ENCODE results near the gene PIH1D1. TPM values are rescaled to one million over a fixed set of nuclear protein-coding genes. Genes with fewer than 3 reads are reported as not detected.

Gene PIH1D1
- total RNA-seq, 6 experiments from 2014 or later: 37.4 to 57.7 (median 43.4) TPM

DNA sequence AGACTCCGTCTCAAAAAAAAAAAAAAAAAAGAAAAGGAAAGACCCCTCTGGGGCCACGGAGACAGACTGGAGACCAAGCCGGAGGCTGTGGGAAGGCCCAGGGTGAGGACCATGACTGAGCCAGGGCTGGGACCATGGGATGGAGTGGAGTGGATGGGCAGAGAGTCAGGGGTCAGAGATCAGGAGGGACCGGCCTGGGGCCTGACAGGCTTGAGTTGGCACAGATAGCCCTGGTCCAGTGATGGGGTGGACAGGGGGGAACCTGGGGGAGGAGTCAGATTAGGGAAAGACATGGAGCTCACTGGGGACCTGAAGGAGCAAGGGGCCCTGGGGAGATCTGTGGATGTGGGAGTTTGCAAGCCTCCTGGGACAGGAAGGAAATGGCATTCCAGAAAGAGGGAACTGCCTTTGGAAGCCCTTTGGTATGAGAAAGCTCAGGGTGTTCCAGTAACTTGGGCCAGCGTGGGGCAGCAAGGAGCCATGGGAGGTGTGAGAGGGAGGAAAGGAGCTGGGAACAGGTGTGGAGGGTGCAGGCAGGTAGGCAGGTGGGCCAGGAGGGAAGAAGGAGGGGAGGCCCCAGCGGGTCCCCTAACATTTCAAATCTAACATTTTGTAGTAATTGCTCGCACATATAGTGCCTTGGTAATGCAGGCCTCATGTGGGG is 29.5 kb upstream of the PIH1D1 start:
- 93% methylated on average over 2 of the region's 7 CpGs for WGBS (ENCODE audit: insufficient coverage, low coverage, low lambda C conversion rate, missing lambda C conversion rate)
- no peaks in the 10 kb centered on the region for H3K27me3 ChIP-seq
- intact Hi-C loops (cut with DNase I): no loop called here

GRCh38 chr19:49479975-49480628 is 28.5 kb upstream of the PIH1D1 start:
- TF ChIP-seq POLR2A (IDR thresholded peaks at IDR 0.05): no peak
- no peak for TF ChIP-seq CTCF (IDR thresholded peaks at IDR 0.05)
- no peaks in the 10 kb centered on the region for H3K9me3 ChIP-seq
- ATAC-seq (peak in 1 of 4 donors; percentile 28), DNase-seq (no peak)
- H3K27ac ChIP-seq: no peak overlapping the region
- no peaks in the 10 kb centered on the region for H3K4me1 ChIP-seq
- intact Hi-C loops (cut with DNase I): no loop called here
- no peaks in the 10 kb centered on the region for H3K36me3 ChIP-seq
- H3K4me3 ChIP-seq: no peak overlapping the region
- H3K27me3 ChIP-seq: no peaks in the 10 kb centered on the region
- 90% methylated on average over 4 of the region's 14 CpGs for WGBS (ENCODE audit: insufficient coverage, low coverage, low lambda C conversion rate, missing lambda C conversion rate)

More for the DNA sequence above, 29.5 kb upstream of the PIH1D1 start:
- Histone ChIP-seq H3K4me1 (no peaks in the 10 kb centered on the region), H3K36me3 (no peaks in the 10 kb centered on the region), H3K27ac (no peak overlapping the region), H3K9me3 (no peaks in the 10 kb centered on the region), H3K4me3 (no peak overlapping the region)
- DNase-seq (no peak), ATAC-seq (peak in 1 of 4 donors; percentile 23)
- TF ChIP-seq POLR2A (IDR thresholded peaks at IDR 0.05) (no peak), CTCF (IDR thresholded peaks at IDR 0.05) (no peak)

DNA sequence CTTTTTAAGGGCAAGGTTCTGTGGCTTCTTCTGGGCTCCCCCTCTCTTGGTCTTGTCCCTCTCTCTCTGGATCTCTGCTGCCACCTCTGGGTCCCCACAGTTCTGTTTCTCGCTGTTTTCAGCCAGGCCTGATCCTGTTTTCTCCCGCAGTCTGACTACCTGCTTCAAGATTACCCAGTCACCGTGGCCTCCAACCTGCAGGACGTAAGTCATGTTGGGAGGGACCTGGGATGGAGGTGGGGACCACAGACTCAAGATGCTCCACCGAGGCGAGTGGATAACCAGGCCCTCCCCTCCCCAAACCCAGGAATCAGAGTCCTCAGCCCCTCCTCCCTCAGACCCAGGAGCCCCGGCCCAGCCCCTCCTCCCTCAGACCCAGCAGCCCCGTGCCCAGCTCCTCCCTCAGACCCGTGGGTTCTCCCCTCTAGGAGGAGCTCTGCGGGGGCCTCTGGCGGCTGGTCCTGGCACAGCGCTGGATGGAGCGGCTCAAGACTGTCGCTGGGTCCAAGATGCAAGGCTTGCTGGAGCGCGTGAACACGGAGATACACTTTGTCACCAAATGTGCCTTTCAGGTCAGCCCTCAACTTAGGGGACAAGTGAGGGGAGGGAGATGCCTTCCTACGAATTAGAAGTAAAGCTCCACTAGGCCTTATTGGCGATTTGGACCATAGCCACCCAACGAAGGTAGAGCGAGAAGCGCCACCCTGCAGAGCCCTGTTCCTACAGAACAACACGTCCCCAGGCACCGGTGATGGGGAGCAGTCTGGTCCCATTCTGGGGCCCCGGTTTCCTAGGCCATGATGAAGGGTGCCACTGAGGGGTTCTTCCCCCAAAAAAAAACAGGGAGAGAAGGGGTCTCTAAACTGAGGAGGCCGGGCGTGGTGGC is 24.6 kb upstream of the PIH1D1 start:
- Histone ChIP-seq H3K27me3 (no peaks in the 10 kb centered on the region), H3K27ac (no peak overlapping the region), H3K4me3 (no peak overlapping the region), H3K9me3 (no peaks in the 10 kb centered on the region), H3K4me1 (peaks cover 0 to 5% (median 0%) of the 10 kb centered on the region in 4 donors), H3K36me3 (no peaks in the 10 kb centered on the region)
- intact Hi-C loops (cut with DNase I): no loop called here
- WGBS (ENCODE audit: insufficient coverage, low coverage, low lambda C conversion rate, missing lambda C conversion rate): 74% methylated on average over 6 of the region's 27 CpGs
- ATAC-seq (no peak), DNase-seq (no peak)
- no peak for TF ChIP-seq POLR2A (IDR thresholded peaks at IDR 0.05)
- no peak for TF ChIP-seq CTCF (IDR thresholded peaks at IDR 0.05)

DNA sequence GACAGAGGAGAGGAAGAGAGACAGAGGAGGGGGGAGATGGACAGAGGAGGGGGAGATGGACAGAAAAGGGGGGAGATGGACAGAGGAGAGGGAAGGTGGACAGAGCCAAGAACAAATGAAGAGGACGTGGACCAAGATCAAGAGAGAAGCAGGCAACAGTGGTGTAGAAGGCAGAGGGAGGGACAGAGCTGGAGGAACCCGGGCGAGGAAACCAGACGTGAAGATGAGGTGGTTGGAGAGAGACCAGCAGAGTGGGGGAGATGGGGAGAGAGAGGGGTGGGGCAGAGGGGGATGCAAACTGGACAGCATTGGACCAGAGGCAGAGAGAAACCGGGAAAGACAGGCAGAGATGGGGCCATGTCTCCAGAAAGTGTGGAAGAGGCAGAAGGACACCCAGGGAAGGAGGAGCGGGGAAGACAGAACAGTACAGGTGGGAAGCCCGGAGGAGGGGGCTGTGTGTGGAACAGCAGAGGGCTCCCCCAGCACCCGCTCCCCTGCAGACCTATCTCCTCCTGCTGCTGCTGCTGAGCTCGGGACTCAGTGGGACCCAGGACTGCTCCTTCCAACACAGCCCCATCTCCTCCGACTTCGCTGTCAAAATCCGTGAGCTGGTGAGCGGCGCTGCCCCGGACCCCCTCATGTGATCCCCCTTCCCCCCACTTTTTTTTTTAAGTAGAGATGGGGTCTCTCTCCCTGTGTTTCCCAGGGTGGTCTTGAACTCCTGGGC is 23.7 kb upstream of the PIH1D1 start:
- DNase-seq: no peak
- intact Hi-C loops (cut with DNase I): no loop called here

More for the DNA sequence above, 23.7 kb upstream of the PIH1D1 start:
- no peaks in the 10 kb centered on the region for H3K27me3 ChIP-seq
- WGBS (ENCODE audit: insufficient coverage, low coverage, low lambda C conversion rate, missing lambda C conversion rate): 56% methylated on average over 13 of the region's 15 CpGs
- H3K4me1 ChIP-seq: peaks cover 0 to 5% (median 0%) of the 10 kb centered on the region in 4 donors
- TF ChIP-seq CTCF (IDR thresholded peaks at IDR 0.05) (no peak), POLR2A (IDR thresholded peaks at IDR 0.05) (no peak)
- no peak overlapping the region for H3K27ac ChIP-seq
- no peaks in the 10 kb centered on the region for H3K9me3 ChIP-seq
- H3K4me3 ChIP-seq: no peak overlapping the region
- no peak for ATAC-seq
- H3K36me3 ChIP-seq: no peaks in the 10 kb centered on the region

All from right lobe of liver (tissue), 6 donors.